22Rv1 (cell line): ENCODE data around the gene RTP2.

Experiments
- CTCF ChIP-seq: fragments of 450-650 bp; IDR thresholded peaks from 2 replicates; pipeline ENCODE4 v1.5.1; 2017; ENCODE audit warnings: mild to moderate bottlenecking
- ZFX ChIP-seq: fragments of 450-650 bp; IDR thresholded peaks from 2 replicates; pipeline ENCODE4 v1.6.1; 2017; ENCODE audit warnings: antibody characterized with exemption, borderline replicate concordance

- TF ChIP-seq CTCF, result no peak
- no peak for TF ChIP-seq ZFX
Observed at GRCh38 chr3:187661267-187661666, 41.1 kb downstream of the RTP2 start.
